Motor neuron (in vitro differentiated cells): Measurements from ENCODE around the gene KCNJ6. TPM values are rescaled to one million over a fixed set of nuclear protein-coding genes. Genes with fewer than 3 reads are reported as not detected.

Experiments used
- ATAC-seq, 8 experiments: fragments of 200-7000 bp; cut with Tn5 transposase; replicated peaks in 6 of 8; 2 replicates each; pipeline ENCODE4 v1.8.0; 2021; ENCODE audit warnings: mild to moderate bottlenecking in 8 of 8, moderate library complexity in 8 of 8
- H3K27ac ChIP-seq, 2 donors: fragments of 250-450 bp; sonication (Bioruptor Pico); 2 replicates each; pipeline ENCODE4 v1.9.0; 2021; ENCODE audit warnings: antibody characterized with exemption in 2 of 2, mild to moderate bottlenecking in 2 of 2, moderate library complexity in 1 of 2
- H3K4me1 ChIP-seq, 2 donors: fragments of 250-450 bp; sonication (Bioruptor Pico); replicated peaks in 1 of 2; 2 replicates each; pipeline ENCODE4 v1.6.1; 2021; ENCODE audit warnings: antibody characterized with exemption in 2 of 2, mild to moderate bottlenecking in 2 of 2, moderate library complexity in 1 of 2
- H3K4me3 ChIP-seq, 5 donors: fragments of 250-450 bp; sonication (Bioruptor Pico); 2 replicates each; pipeline ENCODE4 v1.9.0; 2021; ENCODE audit warnings: antibody characterized with exemption in 5 of 5, mild to moderate bottlenecking in 5 of 5, moderate library complexity in 4 of 5
- WGBS, 10 experiments: fragments of 450-650 bp; shearing (Covaris generic); methylation state at CpG; one replicate each; pipeline ENCODE4 v1.0.0; 2022; 5-methylcytosine and 5-hydroxymethylcytosine counted together
- in situ Hi-C, 9 experiments: fragments of 400-800 bp; cut with MboI; loops; one replicate each; pipeline ENCODE4 v1.15.0; 2021; ENCODE audit warnings: low sequenced_read_pairs in 9 of 9, low pct_unique_long_range_greater_than_20kb in 2 of 9; ENCODE audit not compliant: unreplicated experiment in 9 of 9
- total RNA-seq, 8 experiments: library from RNA; unstranded; fragments of 300-600 nt; gene quantifications; 2 replicates each; pipeline versions ENCODE4 v1.2.3 to v1.2.4, GENCODE V29; 2022

The KCNJ6 gene
- total RNA-seq, 8 experiments from 2014 or later = 0.05 to 3.4 (median 0.61) TPM

DNA sequence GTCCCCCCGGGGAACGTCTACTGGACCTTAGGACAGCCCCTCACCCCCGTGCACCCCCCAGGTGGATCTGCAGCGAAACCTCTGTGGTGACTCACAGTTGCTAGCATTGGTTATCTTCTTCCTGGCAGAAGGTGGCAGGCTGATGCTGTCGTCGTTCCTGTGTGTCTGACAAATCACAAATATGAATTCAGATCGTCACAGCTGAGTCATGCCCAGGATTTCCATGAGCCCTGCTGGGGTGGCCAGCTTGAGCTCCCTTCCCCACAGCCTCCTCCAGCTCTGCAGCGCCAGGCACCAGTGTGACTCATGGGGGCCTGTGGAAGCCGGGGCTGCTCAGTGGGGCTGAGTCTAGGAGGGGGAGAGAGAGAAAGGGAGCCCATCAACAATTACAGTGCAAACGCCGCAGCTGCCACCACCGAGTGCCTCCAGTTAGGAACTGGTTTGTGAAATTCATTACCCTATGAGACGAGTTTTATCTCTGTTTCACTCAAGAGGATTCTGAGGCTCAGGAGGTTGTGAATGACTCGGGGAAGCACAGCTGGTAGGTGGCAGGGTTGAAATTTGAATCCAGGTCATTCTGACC, 351.8 kb downstream of the KCNJ6 start:
- peak overlapping the region; percentile 38 to 51 (median 44) for H3K4me3 ChIP-seq
- in situ Hi-C loops = no loop called here
- WGBS, 10 experiments = 0 to 20% (median 14%) methylated on average over 1 to 6 of the region's 14 CpGs; no CpG with 5 or more reads in 7 of the 10 experiments
- H3K4me1 ChIP-seq = peaks cover 11 to 14% of the 10 kb centered on the region in 2 donors
- H3K27ac ChIP-seq = peak overlapping the region; percentile 82 to 86
- peak; percentile 78 to 95 (median 84) for ATAC-seq

GRCh38 chr21:37563641-37564340, 352.5 kb downstream of the KCNJ6 start:
- WGBS, 10 experiments = 0 to 15% (median 0%) methylated on average over 1 to 17 of the region's 67 CpGs; no CpG with 5 or more reads in 5 of the 10 experiments
- Histone ChIP-seq H3K4me3 (peak overlapping the region; percentile 38 to 51 (median 44)), H3K4me1 (peaks cover 11 to 14% of the 10 kb centered on the region in 2 donors), H3K27ac (peak overlapping the region; percentile 86 to 89)
- in situ Hi-C loops = no loop called here
- peak; percentile 69 to 92 (median 84) for ATAC-seq

GRCh38 chr21:37562920-37563640, 353.2 kb downstream of the KCNJ6 start:
- Histone ChIP-seq H3K4me1 (peaks cover 11 to 14% of the 10 kb centered on the region in 2 donors), H3K4me3 (peak overlapping the region; percentile 38 to 51 (median 44)), H3K27ac (peak overlapping the region; percentile 86 to 89)
- ATAC-seq = peak in 1 of 8 experiments; percentile 1
- WGBS, 10 experiments = 60 to 100% (median 88%) methylated on average over 1 to 10 of the region's 22 CpGs; no CpG with 5 or more reads in 1 of the 10 experiments
- in situ Hi-C loops = no loop called here

GRCh38 chr21:37561941-37562919, 354.0 kb downstream of the KCNJ6 start:
- no peak overlapping the region for H3K4me3 ChIP-seq
- no peak overlapping the region for H3K27ac ChIP-seq
- H3K4me1 ChIP-seq = peaks cover 11 to 14% of the 10 kb centered on the region in 2 donors
- no peak for ATAC-seq
- in situ Hi-C loops = no loop called here
- 78 to 100% (median 91%) methylated on average over 1 to 10 of the region's 11 CpGs for WGBS, 10 experiments

DNA sequence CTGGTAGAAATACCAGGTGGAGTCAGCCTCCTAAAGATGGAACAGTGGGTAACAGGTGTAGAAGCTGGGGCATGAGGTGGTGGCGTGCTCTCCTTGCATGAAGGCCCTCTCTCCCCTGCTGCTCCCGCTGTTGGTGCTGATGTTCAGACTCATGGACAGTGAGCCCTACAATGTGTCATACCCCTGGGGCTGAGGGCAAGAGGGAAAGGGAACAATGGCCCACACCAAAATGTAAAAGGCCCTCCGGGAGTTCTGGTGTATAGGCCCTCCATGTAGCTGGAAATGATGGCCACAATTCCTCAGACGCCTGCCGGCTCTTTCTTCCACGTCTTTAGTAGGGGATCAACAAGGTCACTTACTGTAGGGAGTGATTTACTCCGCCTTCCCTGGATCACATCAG, 354.8 kb downstream of the KCNJ6 start:
- no peak overlapping the region for H3K4me3 ChIP-seq
- H3K27ac ChIP-seq = no peak overlapping the region
- no peak for ATAC-seq
- H3K4me1 ChIP-seq = peaks cover 11 to 14% of the 10 kb centered on the region in 2 donors
- in situ Hi-C loops = no loop called here
- WGBS, 10 experiments = 71 to 100% (median 91%) methylated on average over 1 to 5 of the region's 7 CpGs; no CpG with 5 or more reads in 2 of the 10 experiments

DNA sequence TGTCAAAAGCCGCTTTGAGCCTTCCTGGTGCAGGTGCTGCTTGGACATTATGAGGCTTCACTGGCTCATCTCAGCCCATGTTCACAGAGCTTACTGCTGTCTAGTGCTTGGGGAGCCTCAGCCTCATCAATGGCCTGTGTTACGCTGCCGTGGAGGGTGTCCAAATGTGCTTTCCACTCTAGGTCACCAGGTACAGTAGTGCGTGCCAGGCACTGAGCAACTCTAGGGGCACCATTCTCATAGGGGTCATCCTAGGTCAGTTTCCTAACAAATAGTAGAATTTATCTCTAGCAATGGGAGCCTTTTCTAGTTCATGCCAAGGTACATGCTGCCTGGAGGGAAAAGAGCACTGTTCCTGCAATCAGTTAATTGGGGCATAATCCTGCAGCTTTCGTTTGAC, 355.9 kb downstream of the KCNJ6 start:
- 73 to 100% (median 100%) methylated on average over 1 to 3 of the region's 5 CpGs; no CpG with 5 or more reads in 1 of the 10 experiments for WGBS, 10 experiments
- in situ Hi-C loops = no loop called here

GRCh38 chr21:37558676-37559211, 357.5 kb downstream of the KCNJ6 start:
- in situ Hi-C loops = no loop called here
- WGBS, 10 experiments = 69 to 98% (median 89%) methylated on average over 3 to 8 of the region's 8 CpGs; no CpG with 5 or more reads in 3 of the 10 experiments
- Histone ChIP-seq H3K4me1 (peaks cover 6 to 7% of the 10 kb centered on the region in 2 donors), H3K4me3 (no peak overlapping the region), H3K27ac (no peak overlapping the region)
- no peak for ATAC-seq

More for the DNA sequence above, 355.9 kb downstream of the KCNJ6 start:
- Histone ChIP-seq H3K4me3 (no peak overlapping the region), H3K4me1 (peaks cover 11 to 14% of the 10 kb centered on the region in 2 donors), H3K27ac (no peak overlapping the region)
- no peak for ATAC-seq
